Measurements from ENCODE around the gene RASL10B. TPM values are rescaled to one million over a fixed set of nuclear protein-coding genes. Genes with fewer than 3 reads are reported as not detected.

Gene RASL10B
- total and polyA plus RNA-seq, 2 experiments from 2014 or later = 0.11 to 0.54 TPM

DNA sequence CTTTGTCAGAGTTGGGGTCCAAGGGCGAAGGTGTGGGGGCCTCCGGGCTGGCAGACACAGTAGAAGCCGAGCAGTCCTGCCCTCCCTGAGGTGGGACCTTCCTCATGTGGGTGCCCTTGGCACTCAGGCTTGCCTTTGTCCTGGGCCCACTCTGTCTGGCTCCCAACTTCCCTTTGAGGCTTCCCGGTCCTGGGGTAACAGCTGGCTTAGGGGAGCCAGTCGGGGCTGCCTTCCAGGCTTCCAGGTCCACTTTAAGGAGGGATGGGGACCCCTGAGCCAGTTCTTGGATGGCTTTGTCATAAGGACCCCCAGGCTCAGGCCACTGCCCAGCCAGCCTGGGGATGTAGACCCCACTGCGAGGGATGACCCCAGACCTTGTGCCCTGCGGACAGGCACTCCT lies 13.8 kb downstream of the RASL10B start:
- no peaks in the 10 kb centered on the region for H3F3A ChIP-seq (ENCODE audit: insufficient read depth)
- peaks cover 18% of the 10 kb centered on the region for H3K27me3 ChIP-seq (replicated peaks; ENCODE audit: insufficient read depth)
- H3K4me1 ChIP-seq (ENCODE audit: insufficient read depth) = peaks cover 1% of the 10 kb centered on the region; the same call in 1 of the 2 replicates
- H3K36me3 ChIP-seq (ENCODE audit: low read depth) = no peaks in the 10 kb centered on the region
- H3K79me2 ChIP-seq (ENCODE audit: insufficient read depth) = no peaks in the 10 kb centered on the region
- in situ Hi-C loops (cut with MboI) = no loop called here
- H4K20me1 ChIP-seq (ENCODE audit: insufficient read depth) = no peaks in the 10 kb centered on the region
- H3K9ac ChIP-seq = no peak overlapping the region
- H2AFZ ChIP-seq = no peak overlapping the region
- no peak for TF ChIP-seq EZH2 (IDR thresholded peaks at IDR 0.05; ENCODE audit: insufficient read depth, poor library complexity, severe bottlenecking)
- TF ChIP-seq EZH2phosphoT487 (IDR thresholded peaks at IDR 0.05; ENCODE audit: insufficient read depth, low read depth) = no peak
- H3K9me3 ChIP-seq (ENCODE audit: low read depth) = no peaks in the 10 kb centered on the region
- H3K4me3 ChIP-seq = no peak overlapping the region
- WGBS, 2 experiments (ENCODE audit: low coverage in 1 of 2, low lambda C conversion rate in 2 of 2, missing lambda C conversion rate in 2 of 2) = 67 to 71% methylated on average over 6 to 7 of the region's 7 CpGs
- H3K27ac ChIP-seq = no peak overlapping the region
- no peak overlapping the region for H3K4me2 ChIP-seq (ENCODE audit: unreplicated experiment)
- H3K9me2 ChIP-seq (ENCODE audit: insufficient read depth) = no peaks in the 10 kb centered on the region
- DNase-seq = no peak

DNA sequence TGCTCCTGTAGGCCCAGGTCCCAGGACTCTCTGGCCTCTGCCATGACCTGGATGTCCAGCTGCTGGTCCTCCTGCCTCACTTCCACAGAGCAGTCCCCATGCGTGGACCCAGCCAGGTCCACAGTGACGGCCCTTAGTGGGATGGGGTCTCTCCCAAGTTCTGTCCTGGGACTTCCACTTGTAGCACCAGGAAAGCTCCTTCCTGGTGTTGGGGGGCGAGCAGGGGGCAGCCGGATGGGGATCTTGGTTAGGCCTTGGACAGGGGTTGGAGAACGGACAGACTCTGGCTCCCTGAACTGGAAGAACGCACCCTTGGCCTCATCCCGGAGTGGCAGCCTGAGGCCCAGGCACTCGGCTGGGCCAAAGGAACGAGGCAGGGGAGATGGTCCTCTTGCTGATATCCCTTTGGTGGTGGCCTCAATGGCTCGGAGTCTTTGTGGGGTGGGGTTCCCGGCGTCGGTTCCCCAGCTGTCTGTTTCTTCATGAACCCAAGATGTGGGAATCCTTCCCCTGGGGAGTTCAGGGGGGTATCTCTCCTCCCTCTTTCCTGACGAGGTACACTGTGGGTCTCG lies 14.4 kb downstream of the RASL10B start:
- no peaks in the 10 kb centered on the region for H4K20me1 ChIP-seq (ENCODE audit: insufficient read depth)
- no peak overlapping the region for H3K27ac ChIP-seq
- no peaks in the 10 kb centered on the region for H3F3A ChIP-seq (ENCODE audit: insufficient read depth)
- H3K27me3 ChIP-seq (replicated peaks; ENCODE audit: insufficient read depth) = peaks cover 12% of the 10 kb centered on the region
- H3K79me2 ChIP-seq (ENCODE audit: insufficient read depth) = no peaks in the 10 kb centered on the region
- no peaks in the 10 kb centered on the region for H3K36me3 ChIP-seq (ENCODE audit: low read depth)
- TF ChIP-seq EZH2 (IDR thresholded peaks at IDR 0.05; ENCODE audit: insufficient read depth, poor library complexity, severe bottlenecking) (no peak), EZH2phosphoT487 (IDR thresholded peaks at IDR 0.05; ENCODE audit: insufficient read depth, low read depth) (no peak)
- DNase-seq = no peak
- H3K4me2 ChIP-seq (ENCODE audit: unreplicated experiment) = no peak overlapping the region
- peaks cover 5% of the 10 kb centered on the region; the same call in 1 of the 2 replicates for H3K4me1 ChIP-seq (ENCODE audit: insufficient read depth)
- 68 to 69% methylated on average over 14 to 15 of the region's 15 CpGs for WGBS, 2 experiments (ENCODE audit: low coverage in 1 of 2, low lambda C conversion rate in 2 of 2, missing lambda C conversion rate in 2 of 2)
- in situ Hi-C loops (cut with MboI) = no loop called here
- H3K9ac ChIP-seq = no peak overlapping the region
- H3K9me3 ChIP-seq (ENCODE audit: low read depth) = no peaks in the 10 kb centered on the region
- no peak overlapping the region for H3K4me3 ChIP-seq
- H2AFZ ChIP-seq = no peak overlapping the region
- no peaks in the 10 kb centered on the region for H3K9me2 ChIP-seq (ENCODE audit: insufficient read depth)

DNA sequence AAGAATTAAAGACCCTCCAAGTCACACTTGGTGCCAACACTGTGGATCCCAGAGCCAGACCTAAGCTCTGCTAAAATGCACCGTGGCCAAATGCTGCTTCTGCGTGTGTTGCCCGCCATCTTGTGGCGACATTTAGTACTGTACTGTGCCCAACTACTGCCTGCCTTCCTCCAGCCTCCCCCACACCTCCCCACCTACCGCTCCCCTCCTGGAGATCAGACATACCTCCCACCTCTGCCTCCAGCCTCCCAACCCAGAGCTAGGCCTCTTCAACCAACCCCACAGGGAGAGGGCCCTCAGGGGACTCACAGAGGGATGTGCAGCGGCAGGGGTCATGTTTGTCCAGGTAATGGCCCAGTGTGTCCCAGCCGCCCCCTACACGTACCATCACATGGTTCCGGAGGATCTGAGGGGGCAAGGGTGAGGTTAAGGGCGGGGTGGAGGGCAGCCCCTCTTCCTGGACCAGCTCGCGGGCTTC lies 16.1 kb downstream of the RASL10B start:
- H3K4me3 ChIP-seq = no peak overlapping the region
- no peak overlapping the region for H3K27ac ChIP-seq
- H3K36me3 ChIP-seq (ENCODE audit: low read depth) = no peaks in the 10 kb centered on the region
- DNase-seq = peak; percentile 88
- no peaks in the 10 kb centered on the region for H3K79me2 ChIP-seq (ENCODE audit: insufficient read depth)
- in situ Hi-C loops (cut with MboI) = no loop called here
- TF ChIP-seq EZH2 (IDR thresholded peaks at IDR 0.05; ENCODE audit: insufficient read depth, poor library complexity, severe bottlenecking) = no peak
- no peak for TF ChIP-seq EZH2phosphoT487 (IDR thresholded peaks at IDR 0.05; ENCODE audit: insufficient read depth, low read depth)
- H3K4me2 ChIP-seq (ENCODE audit: unreplicated experiment) = no peak overlapping the region
- H4K20me1 ChIP-seq (ENCODE audit: insufficient read depth) = no peaks in the 10 kb centered on the region
- no peaks in the 10 kb centered on the region for H3K9me3 ChIP-seq (ENCODE audit: low read depth)
- no peaks in the 10 kb centered on the region for H3F3A ChIP-seq (ENCODE audit: insufficient read depth)
- no peaks in the 10 kb centered on the region; the same call in 1 of the 2 replicates for H3K27me3 ChIP-seq (replicated peaks; ENCODE audit: insufficient read depth)
- H3K9me2 ChIP-seq (ENCODE audit: insufficient read depth) = no peaks in the 10 kb centered on the region
- peaks cover 9% of the 10 kb centered on the region for H3K4me1 ChIP-seq (ENCODE audit: insufficient read depth)
- H2AFZ ChIP-seq = no peak overlapping the region
- 28 to 29% methylated on average over 12 of the region's 12 CpGs for WGBS, 2 experiments (ENCODE audit: low coverage in 1 of 2, low lambda C conversion rate in 2 of 2, missing lambda C conversion rate in 2 of 2)
- no peak overlapping the region for H3K9ac ChIP-seq

DNA sequence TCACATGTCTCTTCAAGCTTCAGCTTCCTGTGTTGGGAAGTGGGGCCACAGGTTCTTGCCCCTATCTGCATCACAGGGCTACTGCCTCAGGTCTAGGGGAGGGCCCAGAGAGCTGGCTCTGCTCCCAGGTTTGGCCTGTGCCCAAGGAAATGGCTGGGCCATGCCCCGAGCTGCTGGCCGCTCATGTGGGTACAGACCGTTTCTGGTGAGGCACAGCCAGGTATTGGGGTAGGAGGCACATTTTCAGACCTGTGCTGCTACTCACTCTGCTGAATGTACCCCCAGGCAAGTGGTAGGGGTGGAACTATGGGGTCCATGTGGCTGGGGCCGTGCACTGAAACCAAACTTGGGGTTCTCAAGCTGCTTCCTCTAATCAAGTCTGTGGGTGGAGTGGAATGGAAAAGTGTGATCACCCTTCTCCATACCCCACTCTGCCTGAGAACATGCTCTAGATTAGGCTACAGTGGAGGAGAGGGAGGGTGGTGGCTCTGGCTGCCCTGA lies 17.0 kb downstream of the RASL10B start:
- peaks cover 9% of the 10 kb centered on the region for H3K4me1 ChIP-seq (ENCODE audit: insufficient read depth)
- H3K27me3 ChIP-seq (replicated peaks; ENCODE audit: insufficient read depth) = no peaks in the 10 kb centered on the region; the same call in 1 of the 2 replicates
- H4K20me1 ChIP-seq (ENCODE audit: insufficient read depth) = no peaks in the 10 kb centered on the region
- H3K4me2 ChIP-seq (ENCODE audit: unreplicated experiment) = no peak overlapping the region
- H3K9ac ChIP-seq = no peak overlapping the region
- TF ChIP-seq EZH2phosphoT487 (IDR thresholded peaks at IDR 0.05; ENCODE audit: insufficient read depth, low read depth) (no peak), EZH2 (IDR thresholded peaks at IDR 0.05; ENCODE audit: insufficient read depth, poor library complexity, severe bottlenecking) (no peak)
- H3K4me3 ChIP-seq = no peak overlapping the region
- in situ Hi-C loops (cut with MboI) = no loop called here
- no peak overlapping the region for H2AFZ ChIP-seq
- H3K9me3 ChIP-seq (ENCODE audit: low read depth) = no peaks in the 10 kb centered on the region
- DNase-seq = no peak
- no peaks in the 10 kb centered on the region for H3K36me3 ChIP-seq (ENCODE audit: low read depth)
- H3F3A ChIP-seq (ENCODE audit: insufficient read depth) = no peaks in the 10 kb centered on the region
- H3K27ac ChIP-seq = no peak overlapping the region
- no peaks in the 10 kb centered on the region for H3K9me2 ChIP-seq (ENCODE audit: insufficient read depth)
- 9 to 17% methylated on average over 4 of the region's 4 CpGs for WGBS, 2 experiments (ENCODE audit: low coverage in 1 of 2, low lambda C conversion rate in 2 of 2, missing lambda C conversion rate in 2 of 2)
- no peaks in the 10 kb centered on the region for H3K79me2 ChIP-seq (ENCODE audit: insufficient read depth)
